WTC11 (cell line): ENCODE data around the gene STPG4. TPM values are rescaled to one million over a fixed set of nuclear protein-coding genes. Genes with fewer than 3 reads are reported as not detected.
A peak's percentile ranks its signal among the peaks of the same experiment; 100 is the strongest.

Experiments
- ATAC-seq: fragments of 200-7000 bp; cut with Tn5 transposase; 2 replicates; pipeline ENCODE4 v1.10.0; 2021; ENCODE audit warnings: mild to moderate bottlenecking, moderate library complexity
- CTCF ChIA-PET: fragments of 300-600 bp; sonication (Branson Sonifier 250); formaldehyde crosslinking; loops from one replicate; lab custom pipeline; 2021; ENCODE audit warnings: antibody characterized with exemption; lab: Charles Lee
- POLR2A ChIA-PET: fragments of 350-600 bp; sonication (Branson Sonifier 250); formaldehyde crosslinking; loops from one replicate; lab custom pipeline; 2021; ENCODE audit warnings: antibody characterized with exemption; lab: Charles Lee
- DNase-seq: peaks from one replicate; pipeline ENCODE4 v3.0.0; 2021; ENCODE audit warnings: low spot score
- H3K27ac Mint-ChIP-seq: 2 replicates; pipeline ENCODE4 v1.8.0; 2021; ENCODE audit warnings: mixed read lengths
- H3K27me3 Mint-ChIP-seq: 2 replicates; pipeline ENCODE4 v1.8.0; 2021; ENCODE audit warnings: low read depth, mild to moderate bottlenecking, moderate library complexity, mixed read lengths
- H3K36me3 Mint-ChIP-seq: 2 replicates; pipeline ENCODE4 v1.8.0; 2021; ENCODE audit warnings: mixed read lengths
- H3K4me1 Mint-ChIP-seq: 2 replicates; pipeline ENCODE4 v1.8.0; 2022; ENCODE audit warnings: mixed read lengths
- H3K4me3 Mint-ChIP-seq: 2 replicates; pipeline ENCODE4 v1.8.0; 2021; ENCODE audit warnings: mild to moderate bottlenecking, moderate library complexity, mixed read lengths
- H3K9me3 Mint-ChIP-seq: 2 replicates; pipeline ENCODE4 v1.8.0; 2021; ENCODE audit warnings: mixed read lengths
- ESRRA ChIP-seq: sonication (generic); formaldehyde crosslinking; IDR thresholded peaks from 2 replicates; pipeline ENCODE4 v1.8.1; 2022; ENCODE audit warnings: mild to moderate bottlenecking, missing genetic modification reagents, borderline replicate concordance
- FOXP1 ChIP-seq: sonication (generic); formaldehyde crosslinking; IDR thresholded peaks from 2 replicates; pipeline ENCODE4 v1.8.0; 2022; ENCODE audit warnings: missing genetic modification reagents, mild to moderate bottlenecking, moderate library complexity, borderline replicate concordance
- GABPB1 ChIP-seq: sonication (generic); formaldehyde crosslinking; IDR thresholded peaks from 2 replicates; pipeline ENCODE4 v1.8.1; 2023; ENCODE audit warnings: mild to moderate bottlenecking, missing genetic modification reagents
- GTF2I ChIP-seq: fragments of 250-450 bp; sonication (Bioruptor Pico); conservative IDR thresholded peaks from 2 replicates; pipeline ENCODE4 v1.4.0; 2021; ENCODE audit warnings: mild to moderate bottlenecking
- IRF2 ChIP-seq: sonication (generic); formaldehyde crosslinking; IDR thresholded peaks from 2 replicates; pipeline ENCODE4 v1.8.0; 2022; ENCODE audit warnings: low read depth, missing genetic modification reagents, borderline replicate concordance
- MYBL2 ChIP-seq: sonication (generic); formaldehyde crosslinking; IDR thresholded peaks from 2 replicates; pipeline ENCODE4 v1.8.1; 2023; ENCODE audit warnings: mild to moderate bottlenecking, moderate library complexity, missing genetic modification reagents
- NFATC4 ChIP-seq: fragments of 250-450 bp; sonication (Bioruptor Pico); IDR thresholded peaks from 2 replicates; pipeline ENCODE4 v1.9.0; 2021; ENCODE audit warnings: mild to moderate bottlenecking
- NFYB ChIP-seq: sonication (generic); formaldehyde crosslinking; conservative IDR thresholded peaks from 2 replicates; pipeline ENCODE4 v1.8.0; 2022; ENCODE audit warnings: low read depth, missing genetic modification reagents
- NR1H2 ChIP-seq: sonication (generic); formaldehyde crosslinking; IDR thresholded peaks from 2 replicates; pipeline ENCODE4 v1.9.0; 2021; ENCODE audit warnings: mild to moderate bottlenecking, moderate library complexity, missing genetic modification reagents
- OVOL2 ChIP-seq: fragments of 250-450 bp; sonication (Bioruptor Pico); IDR thresholded peaks from 2 replicates; pipeline ENCODE4 v1.9.0; 2021; ENCODE audit warnings: mild to moderate bottlenecking, borderline replicate concordance
- SOX15 ChIP-seq: fragments of 250-450 bp; sonication (Bioruptor Pico); IDR thresholded peaks from 2 replicates; pipeline ENCODE4 v1.9.0; 2021; ENCODE audit warnings: mild to moderate bottlenecking
- TCF7 ChIP-seq: sonication (generic); formaldehyde crosslinking; IDR thresholded peaks from 2 replicates; pipeline ENCODE4 v1.8.0; 2022; ENCODE audit warnings: mild to moderate bottlenecking, low read depth, missing genetic modification reagents, moderate library complexity
- TEAD1 ChIP-seq: sonication (generic); formaldehyde crosslinking; IDR thresholded peaks from 2 replicates; pipeline ENCODE4 v1.8.0; 2022; ENCODE audit warnings: mild to moderate bottlenecking, missing genetic modification reagents
- TP53 ChIP-seq: sonication (generic); formaldehyde crosslinking; IDR thresholded peaks from 2 replicates; pipeline ENCODE4 v1.8.1; 2023; ENCODE audit warnings: mild to moderate bottlenecking, missing genetic modification reagents
- total RNA-seq: library from RNA; stranded (reverse); gene quantifications from 3 replicates; pipeline ENCODE4 v1.2.3, GENCODE V29; 2021
- TF ChIP-seq, protein P1 (sequence below): fragments of 250-450 bp; sonication (Bioruptor Pico); IDR thresholded peaks from 2 replicates; pipeline ENCODE4 v1.8.0; 2021; ENCODE audit warnings: mild to moderate bottlenecking
- TF ChIP-seq, protein P2 (sequence below): fragments of 250-450 bp; sonication (Bioruptor Pico); IDR thresholded peaks from 2 replicates; pipeline ENCODE4 v1.9.0; 2021; ENCODE audit warnings: mild to moderate bottlenecking
- TF ChIP-seq, protein P3 (sequence below): sonication (generic); formaldehyde crosslinking; IDR thresholded peaks from 2 replicates; pipeline ENCODE4 v1.8.1; 2022; ENCODE audit warnings: mild to moderate bottlenecking, missing genetic modification reagents, moderate library complexity, borderline replicate concordance
- TF ChIP-seq, protein P4 (sequence below): sonication (generic); formaldehyde crosslinking; IDR thresholded peaks from 2 replicates; pipeline ENCODE4 v1.8.1; 2023; ENCODE audit warnings: mild to moderate bottlenecking, missing genetic modification reagents, moderate library complexity
- TF ChIP-seq, protein P5 (sequence below): sonication (generic); formaldehyde crosslinking; IDR thresholded peaks from 2 replicates; pipeline ENCODE4 v1.8.1; 2022; ENCODE audit warnings: mild to moderate bottlenecking, moderate library complexity, missing genetic modification reagents

STPG4 gene
- total RNA-seq, 1 experiment from 2014 or later, result not detected

DNA sequence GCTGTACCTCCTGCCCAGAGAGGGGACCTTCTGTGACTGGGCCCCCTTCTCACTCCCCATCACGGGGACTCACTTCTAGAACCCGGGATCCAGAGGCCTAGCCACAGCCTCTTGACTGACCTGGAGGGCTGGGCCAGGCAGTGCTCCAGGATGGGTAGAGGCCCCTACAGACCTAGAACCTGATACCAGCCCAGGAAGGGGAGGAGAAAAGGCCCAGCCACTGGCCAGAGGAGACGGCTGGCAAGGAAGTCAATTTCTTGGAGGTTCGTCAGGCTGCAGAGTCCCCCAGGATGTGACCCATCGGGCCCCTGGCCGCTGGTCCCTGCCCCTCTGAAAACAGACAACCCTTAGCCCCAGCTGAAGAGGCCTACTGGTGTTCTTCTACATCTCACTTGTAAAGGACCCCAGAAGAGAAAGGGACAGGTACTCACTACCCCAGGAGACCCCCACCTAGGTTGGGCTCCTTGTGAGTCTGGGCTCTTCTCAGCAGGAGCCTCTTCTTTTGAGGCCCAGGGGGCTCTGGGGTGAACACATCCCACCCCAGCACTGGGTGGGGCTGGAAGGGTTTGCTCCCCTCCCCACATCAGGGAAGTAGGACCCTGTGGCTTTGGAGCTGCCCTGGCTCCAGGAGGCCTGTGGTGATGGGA is 86.0 kb downstream of the STPG4 start:
- no peaks in the 10 kb centered on the region for H3K36me3 Mint-ChIP-seq
- H3K27ac Mint-ChIP-seq, result peak overlapping the region; percentile 23; the same call in 1 of the 2 replicates
- H3K4me1 Mint-ChIP-seq, result peaks cover 52% of the 10 kb centered on the region
- H3K27me3 Mint-ChIP-seq, result no peaks in the 10 kb centered on the region
- no peak overlapping the region for H3K4me3 Mint-ChIP-seq
- ChIA-PET POLR2A (no interaction called here), CTCF (interaction anchor here (0.6 to 1.9 kb wide), 7 partner anchors 10 to 254 kb away, joined by 3 to 9 read pairs (median 6); no protein-coding TSS in a partner anchor)
- TF ChIP-seq ESRRA (CRISPR knock-in tag), result 0 out of 2 replicates have a peak, but pooled peaks have one; percentile 41
- TF ChIP-seq SOX15 (CRISPR knock-in tag), result no peak
- no peak for DNase-seq
- no peaks in the 10 kb centered on the region for H3K9me3 Mint-ChIP-seq
- ATAC-seq, result no peak

DNA sequence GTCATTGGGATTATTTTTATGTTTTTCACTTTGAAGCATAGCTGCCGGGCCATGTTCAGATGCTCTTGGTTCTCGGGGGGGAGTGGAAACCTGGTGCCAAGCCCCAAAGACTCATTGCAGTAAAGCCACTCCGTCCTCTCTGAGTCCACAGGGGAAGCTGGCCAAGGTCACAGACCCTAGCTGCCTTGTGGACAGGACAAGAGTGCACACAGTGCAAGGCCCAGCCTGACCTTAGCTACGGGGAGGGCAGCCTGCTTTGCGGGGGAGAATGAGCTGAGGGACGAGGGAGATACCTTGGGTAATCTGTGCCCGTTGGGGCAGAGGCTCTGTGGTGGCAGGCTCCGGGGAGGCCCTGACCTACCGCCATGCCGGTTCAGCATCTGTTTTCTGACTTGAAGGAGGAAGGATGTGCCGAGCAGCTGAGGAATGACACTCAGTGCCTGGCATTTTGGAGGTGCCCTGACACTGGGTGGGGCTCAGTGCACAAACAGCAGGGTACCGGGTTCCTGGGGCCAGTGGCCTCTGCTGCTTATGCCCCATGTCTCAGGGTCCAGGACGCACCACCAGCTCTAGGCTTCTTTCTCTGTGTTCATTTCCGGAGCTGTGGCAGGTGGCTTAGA is 87.2 kb downstream of the STPG4 start:
- CTCF ChIA-PET, result interaction anchor here (1.4 kb wide), 1 partner anchor 255 kb away, joined by 3 read pairs; no protein-coding TSS in a partner anchor
- no peaks in the 10 kb centered on the region for H3K36me3 Mint-ChIP-seq
- TF ChIP-seq NFATC4 (CRISPR knock-in tag), result no peak
- 0 out of 2 replicates have a peak, but pooled peaks have one; percentile 39 for TF ChIP-seq GABPB1 (CRISPR knock-in tag)
- TF ChIP-seq, all 79 proteins: peak for 1
- POLR2A ChIA-PET, result no interaction called here
- Mint-ChIP-seq H3K4me3 (no peak overlapping the region), H3K4me1 (peaks cover 50% of the 10 kb centered on the region), H3K27ac (peak overlapping the region; percentile 81; the same call in 1 of the 2 replicates), H3K27me3 (no peaks in the 10 kb centered on the region), H3K9me3 (no peaks in the 10 kb centered on the region)
- DNase-seq (no peak), ATAC-seq (no peak)

DNA sequence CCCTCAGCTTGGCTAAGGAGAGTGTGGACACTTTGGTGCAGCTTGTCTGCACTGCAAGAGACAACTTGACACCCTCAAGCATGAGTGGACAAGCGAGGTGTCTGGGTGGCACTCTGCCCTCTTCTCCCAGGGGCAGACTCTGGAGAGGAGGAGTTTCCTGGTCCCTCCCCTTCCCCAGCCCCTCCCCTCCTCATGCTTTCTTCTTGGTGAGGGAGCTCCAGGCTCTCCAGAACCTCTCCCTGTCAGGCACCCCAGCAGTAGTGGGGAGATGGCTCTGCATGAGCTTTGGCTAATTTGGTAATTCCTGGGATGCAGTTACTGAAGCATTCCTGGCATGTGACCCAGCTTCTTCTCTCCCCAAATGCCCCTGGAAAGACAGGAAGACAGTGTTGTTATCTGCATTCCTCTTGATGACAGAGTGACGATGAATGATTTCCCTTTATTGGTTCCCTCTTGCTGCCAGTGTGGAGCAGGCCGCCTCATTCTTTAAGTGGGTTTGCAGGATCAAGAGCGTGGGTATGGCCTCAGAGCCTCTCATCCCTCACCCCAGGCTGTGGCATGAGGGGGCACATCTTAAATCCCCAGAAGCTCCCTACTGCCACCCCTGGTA is 89.2 kb downstream of the STPG4 start:
- DNase-seq (no peak), ATAC-seq (no peak; the same call in 1 of the 2 replicates)
- 0 out of 2 replicates have a peak overlapping the region, but pooled peaks have one; percentile 22 for H3K27ac Mint-ChIP-seq
- no peaks in the 10 kb centered on the region for H3K36me3 Mint-ChIP-seq
- H3K27me3 Mint-ChIP-seq, result no peaks in the 10 kb centered on the region
- TF ChIP-seq TEAD1 (CRISPR knock-in tag), result no peak
- TF ChIP-seq, protein P1, sequence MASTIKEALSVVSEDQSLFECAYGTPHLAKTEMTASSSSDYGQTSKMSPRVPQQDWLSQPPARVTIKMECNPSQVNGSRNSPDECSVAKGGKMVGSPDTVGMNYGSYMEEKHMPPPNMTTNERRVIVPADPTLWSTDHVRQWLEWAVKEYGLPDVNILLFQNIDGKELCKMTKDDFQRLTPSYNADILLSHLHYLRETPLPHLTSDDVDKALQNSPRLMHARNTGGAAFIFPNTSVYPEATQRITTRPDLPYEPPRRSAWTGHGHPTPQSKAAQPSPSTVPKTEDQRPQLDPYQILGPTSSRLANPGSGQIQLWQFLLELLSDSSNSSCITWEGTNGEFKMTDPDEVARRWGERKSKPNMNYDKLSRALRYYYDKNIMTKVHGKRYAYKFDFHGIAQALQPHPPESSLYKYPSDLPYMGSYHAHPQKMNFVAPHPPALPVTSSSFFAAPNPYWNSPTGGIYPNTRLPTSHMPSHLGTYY (CRISPR knock-in tag), result no peak
- TF ChIP-seq NR1H2 (CRISPR knock-in tag), result no peak
- no peak for TF ChIP-seq FOXP1 (CRISPR knock-in tag)
- TF ChIP-seq, protein P2, sequence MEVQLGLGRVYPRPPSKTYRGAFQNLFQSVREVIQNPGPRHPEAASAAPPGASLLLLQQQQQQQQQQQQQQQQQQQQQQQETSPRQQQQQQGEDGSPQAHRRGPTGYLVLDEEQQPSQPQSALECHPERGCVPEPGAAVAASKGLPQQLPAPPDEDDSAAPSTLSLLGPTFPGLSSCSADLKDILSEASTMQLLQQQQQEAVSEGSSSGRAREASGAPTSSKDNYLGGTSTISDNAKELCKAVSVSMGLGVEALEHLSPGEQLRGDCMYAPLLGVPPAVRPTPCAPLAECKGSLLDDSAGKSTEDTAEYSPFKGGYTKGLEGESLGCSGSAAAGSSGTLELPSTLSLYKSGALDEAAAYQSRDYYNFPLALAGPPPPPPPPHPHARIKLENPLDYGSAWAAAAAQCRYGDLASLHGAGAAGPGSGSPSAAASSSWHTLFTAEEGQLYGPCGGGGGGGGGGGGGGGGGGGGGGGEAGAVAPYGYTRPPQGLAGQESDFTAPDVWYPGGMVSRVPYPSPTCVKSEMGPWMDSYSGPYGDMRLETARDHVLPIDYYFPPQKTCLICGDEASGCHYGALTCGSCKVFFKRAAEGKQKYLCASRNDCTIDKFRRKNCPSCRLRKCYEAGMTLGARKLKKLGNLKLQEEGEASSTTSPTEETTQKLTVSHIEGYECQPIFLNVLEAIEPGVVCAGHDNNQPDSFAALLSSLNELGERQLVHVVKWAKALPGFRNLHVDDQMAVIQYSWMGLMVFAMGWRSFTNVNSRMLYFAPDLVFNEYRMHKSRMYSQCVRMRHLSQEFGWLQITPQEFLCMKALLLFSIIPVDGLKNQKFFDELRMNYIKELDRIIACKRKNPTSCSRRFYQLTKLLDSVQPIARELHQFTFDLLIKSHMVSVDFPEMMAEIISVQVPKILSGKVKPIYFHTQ (CRISPR knock-in tag), result no peak
- no peak for TF ChIP-seq GTF2I (CRISPR knock-in tag)
- TF ChIP-seq IRF2 (CRISPR knock-in tag), result no peak
- TF ChIP-seq SOX15 (CRISPR knock-in tag), result no peak
- no peak overlapping the region for H3K4me3 Mint-ChIP-seq
- H3K4me1 Mint-ChIP-seq, result peaks cover 31% of the 10 kb centered on the region
- POLR2A ChIA-PET, result interaction anchor here (0.6 kb wide), 1 partner anchor 30 kb away, joined by 3 read pairs; no protein-coding TSS in a partner anchor
- CTCF ChIA-PET, result interaction anchor here (0.5 to 1.2 kb wide), 6 partner anchors 17 to 257 kb away, joined by 3 to 6 read pairs (median 3); no protein-coding TSS in a partner anchor
- H3K9me3 Mint-ChIP-seq, result no peaks in the 10 kb centered on the region

DNA sequence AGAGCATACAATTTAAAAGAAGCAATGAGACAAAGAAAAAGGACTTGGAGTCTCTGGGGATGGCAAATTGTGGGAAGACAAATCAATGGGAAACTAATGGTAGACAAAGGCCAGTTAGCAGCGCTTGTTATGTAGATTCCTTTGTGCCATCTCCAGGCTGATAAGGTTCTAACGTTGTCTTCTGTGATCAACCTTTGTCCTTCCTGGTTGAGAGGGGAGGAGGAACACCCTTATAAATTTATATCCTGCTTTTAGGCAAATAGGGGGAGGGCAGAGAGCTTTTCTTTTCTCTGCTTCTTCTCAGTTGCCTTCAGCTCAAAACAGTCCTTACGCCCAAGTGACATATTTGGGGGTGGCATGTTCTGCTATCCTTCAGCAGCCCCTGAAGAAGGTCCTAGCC is 89.8 kb downstream of the STPG4 start:
- H3K4me3 Mint-ChIP-seq, result no peak overlapping the region
- H3K36me3 Mint-ChIP-seq, result no peaks in the 10 kb centered on the region
- CTCF ChIA-PET, result interaction anchor here (0.5 to 1.2 kb wide), 4 partner anchors 24 to 258 kb away, joined by 3 to 6 read pairs (median 4); no protein-coding TSS in a partner anchor
- TF ChIP-seq GTF2I (CRISPR knock-in tag) (no peak), NR1H2 (CRISPR knock-in tag) (no peak), TP53 (CRISPR knock-in tag) (no peak), TCF7 (CRISPR knock-in tag) (no peak), NFYB (no peak), SOX15 (CRISPR knock-in tag) (no peak), MYBL2 (CRISPR knock-in tag) (no peak), OVOL2 (no peak)
- TF ChIP-seq, protein P3, sequence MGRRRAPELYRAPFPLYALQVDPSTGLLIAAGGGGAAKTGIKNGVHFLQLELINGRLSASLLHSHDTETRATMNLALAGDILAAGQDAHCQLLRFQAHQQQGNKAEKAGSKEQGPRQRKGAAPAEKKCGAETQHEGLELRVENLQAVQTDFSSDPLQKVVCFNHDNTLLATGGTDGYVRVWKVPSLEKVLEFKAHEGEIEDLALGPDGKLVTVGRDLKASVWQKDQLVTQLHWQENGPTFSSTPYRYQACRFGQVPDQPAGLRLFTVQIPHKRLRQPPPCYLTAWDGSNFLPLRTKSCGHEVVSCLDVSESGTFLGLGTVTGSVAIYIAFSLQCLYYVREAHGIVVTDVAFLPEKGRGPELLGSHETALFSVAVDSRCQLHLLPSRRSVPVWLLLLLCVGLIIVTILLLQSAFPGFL, result no peak
- TF ChIP-seq, protein P4, sequence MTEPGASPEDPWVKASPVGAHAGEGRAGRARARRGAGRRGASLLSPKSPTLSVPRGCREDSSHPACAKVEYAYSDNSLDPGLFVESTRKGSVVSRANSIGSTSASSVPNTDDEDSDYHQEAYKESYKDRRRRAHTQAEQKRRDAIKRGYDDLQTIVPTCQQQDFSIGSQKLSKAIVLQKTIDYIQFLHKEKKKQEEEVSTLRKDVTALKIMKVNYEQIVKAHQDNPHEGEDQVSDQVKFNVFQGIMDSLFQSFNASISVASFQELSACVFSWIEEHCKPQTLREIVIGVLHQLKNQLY, result no peak
- TF ChIP-seq, protein P5, sequence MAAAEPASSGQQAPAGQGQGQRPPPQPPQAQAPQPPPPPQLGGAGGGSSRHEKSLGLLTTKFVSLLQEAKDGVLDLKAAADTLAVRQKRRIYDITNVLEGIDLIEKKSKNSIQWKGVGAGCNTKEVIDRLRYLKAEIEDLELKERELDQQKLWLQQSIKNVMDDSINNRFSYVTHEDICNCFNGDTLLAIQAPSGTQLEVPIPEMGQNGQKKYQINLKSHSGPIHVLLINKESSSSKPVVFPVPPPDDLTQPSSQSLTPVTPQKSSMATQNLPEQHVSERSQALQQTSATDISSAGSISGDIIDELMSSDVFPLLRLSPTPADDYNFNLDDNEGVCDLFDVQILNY (CRISPR knock-in tag), result no peak

More for the DNA sequence above, 89.8 kb downstream of the STPG4 start:
- no peaks in the 10 kb centered on the region for H3K9me3 Mint-ChIP-seq
- no peaks in the 10 kb centered on the region for H3K27me3 Mint-ChIP-seq
- ATAC-seq (no peak), DNase-seq (no peak)
- POLR2A ChIA-PET, result no interaction called here
- no peak overlapping the region for H3K27ac Mint-ChIP-seq
- H3K4me1 Mint-ChIP-seq, result peaks cover 27% of the 10 kb centered on the region
